Activated CD4-positive, alpha-beta T cell treated with anti-CD3 and anti-CD28 coated beads, Interleukin-2, amount 50 U/mL, for 48 hours (primary cell): ENCODE data around the gene BTBD10.

Experiments
- DNase-seq, 2 experiments: peaks; one replicate each; pipeline ENCODE4 v3.0.0-alpha.2; 2020

The BTBD10 gene

GRCh38 chr11:13367115-13367514, 95.9 kb downstream of the BTBD10 start:
- DNase-seq = no peak

DNA sequence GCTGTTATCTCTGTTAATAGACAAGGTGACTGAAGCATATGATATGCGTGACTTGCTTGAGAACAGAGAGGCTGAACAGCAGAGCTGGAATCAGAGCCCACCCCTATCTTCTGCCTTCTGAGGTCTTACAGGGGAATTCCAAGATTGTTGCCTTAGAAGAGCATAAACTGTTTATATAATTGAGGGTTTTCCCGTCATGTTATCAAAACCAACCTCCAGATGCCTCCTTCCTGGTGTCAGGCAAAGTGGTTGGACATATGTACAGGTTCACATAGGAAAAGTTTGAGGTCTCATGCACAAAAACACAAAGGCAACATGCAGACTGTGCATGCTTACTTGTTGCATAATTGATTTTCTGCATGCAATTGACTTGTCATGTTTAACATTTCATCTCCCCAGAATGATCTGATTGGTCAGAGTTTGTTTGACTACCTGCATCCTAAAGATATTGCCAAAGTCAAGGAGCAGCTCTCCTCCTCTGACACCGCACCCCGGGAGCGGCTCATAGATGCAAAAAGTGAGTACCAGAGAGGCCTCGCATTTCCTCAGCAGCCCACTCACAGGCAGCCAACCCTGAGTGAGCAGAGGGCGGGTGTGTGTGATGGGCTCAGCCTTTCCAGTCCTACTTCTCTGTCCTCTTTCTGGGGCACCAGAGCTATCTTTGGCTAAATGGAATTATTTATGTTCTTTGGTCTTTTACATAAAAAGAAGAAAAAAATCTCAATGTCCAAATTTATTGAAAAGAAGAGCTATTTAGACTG, 96.6 kb downstream of the BTBD10 start:
- DNase-seq = no peak

DNA sequence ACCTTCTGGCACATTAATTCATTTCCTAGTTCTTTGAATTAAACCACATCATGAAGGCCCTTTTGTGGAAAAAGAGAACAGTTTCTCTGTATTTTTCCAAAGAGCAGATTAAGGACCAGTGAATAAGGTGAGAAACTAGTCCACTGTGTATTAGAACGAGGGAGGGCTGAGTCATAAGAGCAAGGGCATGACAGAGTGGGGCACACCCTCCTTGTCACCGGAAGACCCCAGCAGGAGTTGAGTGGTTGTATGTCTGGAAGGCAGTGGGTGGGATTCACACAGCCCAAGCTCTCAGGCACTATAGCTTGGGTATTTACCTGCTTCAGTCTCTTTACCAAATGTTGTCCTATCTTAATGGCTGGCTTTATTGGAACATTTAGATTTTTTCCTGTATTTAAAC, 98.6 kb downstream of the BTBD10 start:
- DNase-seq = no peak

GRCh38 chr11:13362596-13363109, 100.4 kb downstream of the BTBD10 start:
- no peak for DNase-seq

GRCh38 chr11:13358596-13359270, 104.3 kb downstream of the BTBD10 start:
- DNase-seq = no peak

GRCh38 chr11:13357232-13357631, 105.8 kb downstream of the BTBD10 start:
- no peak for DNase-seq

DNA sequence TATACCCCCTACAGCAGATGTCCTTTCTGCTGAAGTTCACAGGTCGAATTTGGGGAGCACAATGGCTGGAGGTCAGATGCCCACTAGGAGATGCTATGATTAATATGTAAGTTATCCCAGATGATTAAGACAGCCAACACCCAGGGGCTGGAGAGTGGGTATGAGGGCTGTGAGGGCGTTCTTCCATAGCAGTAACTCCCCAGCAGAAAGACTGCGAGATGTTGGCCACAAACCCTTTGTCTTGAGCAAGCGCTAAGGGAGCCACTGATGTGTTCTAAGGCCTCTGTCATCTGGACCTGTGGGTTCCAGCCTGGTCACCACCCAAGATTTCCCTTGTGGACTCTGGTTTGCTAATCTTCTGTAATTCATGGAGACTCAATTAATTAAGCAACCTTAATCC, 107.8 kb downstream of the BTBD10 start:
- DNase-seq = no peak

- no peak for DNase-seq
Measured at GRCh38 chr11:13354335-13354734, 108.7 kb downstream of the BTBD10 start.

GRCh38 chr11:13352711-13353110, 110.3 kb downstream of the BTBD10 start:
- DNase-seq = no peak

DNA sequence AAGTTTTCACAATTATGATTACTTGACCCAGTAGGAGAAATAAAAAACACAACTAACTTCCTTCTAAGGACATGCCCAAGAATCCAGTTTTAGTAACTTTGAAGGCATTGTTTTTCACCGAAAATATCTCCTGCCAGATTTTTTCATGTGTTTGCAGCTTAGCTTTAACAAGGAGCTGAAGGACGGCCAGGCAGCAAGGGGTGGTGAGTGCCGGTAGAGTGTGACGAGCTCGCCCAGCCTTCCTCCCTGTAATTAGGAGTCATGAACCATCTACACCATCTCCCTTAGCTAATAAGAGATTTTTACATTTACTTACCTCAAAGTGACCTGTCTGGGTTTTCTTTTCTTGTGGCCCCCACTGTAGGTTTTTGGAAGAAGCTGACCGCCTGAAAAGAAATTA, 113.4 kb downstream of the BTBD10 start:
- no peak for DNase-seq

GRCh38 chr11:13349046-13349445, 114.0 kb downstream of the BTBD10 start:
- no peak for DNase-seq

DNA sequence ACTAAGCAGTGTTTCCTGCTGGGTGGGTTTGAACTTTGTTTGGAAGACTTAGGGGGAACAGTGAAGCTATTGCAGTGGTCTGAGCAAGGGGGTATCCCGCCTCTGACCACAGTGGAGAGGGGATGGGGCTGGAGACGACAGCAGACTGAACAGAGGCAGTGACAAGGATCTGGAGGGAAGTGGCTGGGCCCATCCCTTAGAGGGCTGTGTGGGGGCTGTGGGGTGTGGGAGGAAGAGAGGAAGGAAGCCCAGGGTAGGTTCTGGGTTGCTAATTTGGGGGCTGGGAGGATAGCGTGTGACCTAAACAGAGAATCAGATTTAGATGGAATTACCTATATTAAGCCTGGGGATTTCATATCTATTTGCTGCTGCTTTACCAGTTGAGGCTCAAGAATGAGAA, 114.7 kb downstream of the BTBD10 start:
- no peak for DNase-seq

- no peak for DNase-seq
Measured at GRCh38 chr11:13347901-13348300, 115.1 kb downstream of the BTBD10 start.

- DNase-seq = no peak
Measured at GRCh38 chr11:13346470-13346869, 116.6 kb downstream of the BTBD10 start.

- no peak for DNase-seq
Measured at GRCh38 chr11:13344818-13345217, 118.2 kb downstream of the BTBD10 start.

DNA sequence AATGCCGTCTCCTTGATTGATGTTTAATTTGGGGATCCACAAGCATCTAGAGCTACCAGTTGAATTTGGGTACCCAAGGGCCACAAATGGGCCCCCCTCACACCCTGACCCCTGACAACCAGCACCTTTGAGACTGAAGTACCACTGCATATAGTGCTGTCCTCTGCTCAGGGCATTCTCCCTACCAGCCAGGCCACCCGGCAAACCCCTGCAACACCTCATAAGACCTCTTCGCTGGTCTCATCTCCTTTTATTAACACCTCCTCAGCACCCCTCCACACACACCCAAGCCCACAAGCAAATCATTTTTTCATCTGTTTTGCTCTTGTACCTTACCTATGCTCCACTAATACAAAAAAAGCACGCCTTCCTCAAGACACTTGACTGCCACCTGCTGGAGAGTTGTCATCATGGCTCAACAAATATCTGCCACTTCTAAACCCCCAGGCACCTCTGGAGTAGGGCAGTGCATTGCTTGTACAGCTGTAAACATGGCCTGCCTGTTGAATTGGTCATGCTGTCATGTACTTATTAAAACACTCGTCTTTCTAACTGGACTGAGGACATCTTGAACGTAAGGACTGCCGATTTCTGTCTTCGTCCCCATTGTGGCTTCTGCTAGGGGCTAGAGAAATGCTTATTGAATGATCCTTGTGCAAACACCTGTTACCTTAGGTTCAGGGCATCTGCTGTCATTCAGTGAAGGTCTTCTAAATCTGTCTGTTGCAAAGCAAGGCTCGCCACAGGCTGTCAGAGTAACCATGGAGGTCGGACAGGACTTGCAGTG, 118.9 kb downstream of the BTBD10 start:
- DNase-seq = peak; percentile 76 to 83

GRCh38 chr11:13343067-13343466, 120.0 kb downstream of the BTBD10 start:
- no peak for DNase-seq

DNA sequence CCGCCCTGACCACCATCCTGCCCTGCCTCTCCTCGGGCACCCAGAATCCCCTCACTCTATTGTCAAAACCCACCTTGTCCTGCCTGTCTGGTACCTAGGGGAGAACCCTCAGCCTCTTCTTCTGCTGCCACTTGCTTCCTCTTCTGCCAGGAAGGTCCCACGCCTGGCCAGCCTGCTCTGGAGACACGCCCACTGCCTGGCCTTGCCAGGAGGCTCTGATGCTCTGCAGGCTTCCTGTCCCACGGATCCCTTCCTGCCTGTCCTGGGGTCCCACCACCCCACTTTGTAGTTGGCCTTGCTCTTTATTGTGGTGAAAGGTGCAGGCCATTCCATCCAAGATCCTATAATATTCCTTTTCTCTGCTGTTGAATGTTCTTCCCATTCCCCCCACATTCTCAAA, 122.0 kb downstream of the BTBD10 start:
- no peak for DNase-seq

DNA sequence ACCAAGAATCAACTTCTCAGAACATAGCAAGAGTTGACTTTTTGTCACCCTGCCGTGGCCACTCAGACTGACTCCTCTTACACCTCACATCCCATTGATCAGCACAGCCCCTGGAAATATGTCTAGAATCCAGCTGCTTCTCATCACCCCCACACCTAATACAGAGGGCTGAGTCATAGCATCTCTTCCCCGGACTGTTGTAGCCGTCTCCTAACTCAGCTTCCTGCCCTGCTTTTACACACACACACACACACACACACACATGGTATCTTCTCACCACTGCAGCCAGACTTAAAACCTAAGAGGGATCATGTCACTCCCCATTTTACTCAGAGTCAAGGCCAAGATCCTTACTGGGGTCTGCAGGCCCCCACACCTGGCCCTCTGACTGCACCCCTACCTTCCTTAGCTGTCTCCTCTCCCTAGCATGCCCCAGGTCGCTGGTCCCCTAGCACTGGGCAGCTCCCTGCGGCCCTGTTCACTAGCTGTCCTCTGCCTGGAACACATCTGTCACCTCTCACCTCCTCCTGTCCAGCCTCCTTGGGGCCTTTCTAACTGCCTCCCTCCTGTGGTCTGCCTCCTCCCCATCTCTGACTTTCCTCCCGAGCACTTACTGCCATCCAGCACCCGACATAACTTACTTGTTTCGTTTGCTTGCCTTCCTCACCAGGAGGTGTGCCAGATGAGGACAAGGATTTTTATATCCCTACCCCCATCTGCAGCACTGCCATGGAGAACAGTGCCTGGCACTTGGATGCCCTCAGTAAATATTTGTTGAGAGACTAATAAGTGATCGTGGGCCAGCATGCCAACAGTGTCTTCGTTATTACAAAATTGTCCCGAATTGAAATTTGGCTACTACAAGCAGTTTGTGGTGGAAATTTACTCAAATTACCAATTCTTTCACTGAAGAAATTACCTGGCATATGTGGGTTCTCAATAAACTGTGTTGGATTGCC, 123.5 kb downstream of the BTBD10 start:
- DNase-seq = peak in 1 of 2 experiments; percentile 20

DNA sequence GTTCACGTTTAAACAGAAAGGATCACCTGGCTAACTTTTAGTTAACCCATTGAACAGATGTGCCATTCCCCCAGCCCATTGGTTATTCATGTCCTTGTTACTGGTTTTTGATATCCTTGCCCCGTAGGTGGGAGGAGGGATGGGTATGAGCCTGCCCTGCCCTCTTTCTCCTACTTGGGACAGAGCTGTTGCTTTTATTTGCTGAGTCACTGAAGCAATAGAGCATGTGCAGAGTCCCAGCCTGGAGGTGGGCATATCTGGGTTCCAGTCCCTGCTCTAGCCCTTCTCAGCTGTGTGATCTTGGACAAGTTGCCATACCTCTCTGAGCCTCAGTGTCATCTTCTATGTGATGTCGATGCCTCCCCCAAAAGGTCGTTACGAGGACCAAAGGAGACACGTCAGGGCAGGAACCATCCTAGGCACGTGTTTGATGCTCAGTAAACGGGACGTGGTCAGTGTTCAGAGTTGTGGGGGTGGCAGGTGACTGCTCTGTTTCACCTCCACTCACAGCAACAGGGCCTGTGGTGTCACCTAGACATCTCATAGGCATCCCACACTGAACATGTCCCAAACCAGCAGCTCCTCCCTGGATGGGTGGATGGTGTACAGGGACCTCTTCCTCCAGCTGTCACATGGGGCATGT, 124.5 kb downstream of the BTBD10 start:
- peak; percentile 23 to 33 for DNase-seq

- DNase-seq = no peak
Measured at GRCh38 chr11:13338019-13338426, 125.0 kb downstream of the BTBD10 start.
